Stimulated activated CD4-positive, alpha-beta T cell treated with anti-CD3 and anti-CD28 coated beads, TNF-alpha, amount 100 ng/mL, for 24 hours (primary cell): ENCODE data around the gene KRT81.

Experiments used
- DNase-seq, 3 experiments: peaks; one replicate each; pipeline ENCODE4 v3.0.0-alpha.2; 2020; ENCODE audit warnings: low read depth in 3 of 3

KRT81 gene

GRCh38 chr12:52291267-52291935 lies at the start of gene KRT81:
TSS of gene KRT81 (minus strand) at chr12:52291534. CDS start at chr12:52291465, 69 bp downstream.
- no peak for DNase-seq

- DNase-seq, result no peak
These were observed 47.1 kb upstream of the KRT81 start for GRCh38 chr12:52338241-52338960.

- DNase-seq, result no peak
These were observed 45.7 kb upstream of the KRT81 start for GRCh38 chr12:52337054-52337453.

- DNase-seq, result no peak
These were observed 45.3 kb upstream of the KRT81 start for GRCh38 chr12:52336641-52337040.

- no peak for DNase-seq
These were observed 44.4 kb upstream of the KRT81 start for GRCh38 chr12:52335598-52336262.

- DNase-seq, result no peak
These were observed 42.9 kb upstream of the KRT81 start for GRCh38 chr12:52334185-52334584.

GRCh38 chr12:52333321-52333720 lies 42.0 kb upstream of the KRT81 start:
- DNase-seq, result no peak

- DNase-seq, result no peak
These were observed 41.0 kb upstream of the KRT81 start for GRCh38 chr12:52332381-52332780.

GRCh38 chr12:52331833-52332232 lies 40.5 kb upstream of the KRT81 start:
- DNase-seq, result no peak

- DNase-seq, result no peak
These were observed 39.7 kb upstream of the KRT81 start for GRCh38 chr12:52331039-52331438.

- DNase-seq, result no peak
These were observed 36.6 kb upstream of the KRT81 start for GRCh38 chr12:52327830-52328500.

- peak; percentile 51 to 77 (median 72) for DNase-seq
These were observed 35.9 kb upstream of the KRT81 start for GRCh38 chr12:52327052-52327829.

GRCh38 chr12:52324153-52324444 lies 32.8 kb upstream of the KRT81 start:
- DNase-seq, result no peak

- DNase-seq, result no peak
These were observed 32.2 kb upstream of the KRT81 start for GRCh38 chr12:52323416-52324152.

- no peak for DNase-seq
These were observed 31.7 kb upstream of the KRT81 start for GRCh38 chr12:52323001-52323400.

- DNase-seq, result no peak
These were observed 30.7 kb upstream of the KRT81 start for GRCh38 chr12:52322069-52322468.

- DNase-seq, result no peak
These were observed 30.1 kb upstream of the KRT81 start for GRCh38 chr12:52321418-52321817.

GRCh38 chr12:52320784-52321400 lies 29.6 kb upstream of the KRT81 start, which contains the start of gene KRT83:
TSS of gene KRT83 (minus strand) at chr12:52321398. CDS start at chr12:52321335, 63 bp downstream.
- no peak for DNase-seq

- no peak for DNase-seq
These were observed 27.8 kb upstream of the KRT81 start for GRCh38 chr12:52319097-52319496.

GRCh38 chr12:52318241-52318990 lies 27.1 kb upstream of the KRT81 start:
- DNase-seq, result no peak
